ENCODE data around the gene SBF2. TPM values are rescaled to one million over a fixed set of nuclear protein-coding genes. Genes with fewer than 3 reads are reported as not detected.

Gene SBF2
- total RNA-seq, 1 donor from 2014 or later: 26.2 TPM

DNA sequence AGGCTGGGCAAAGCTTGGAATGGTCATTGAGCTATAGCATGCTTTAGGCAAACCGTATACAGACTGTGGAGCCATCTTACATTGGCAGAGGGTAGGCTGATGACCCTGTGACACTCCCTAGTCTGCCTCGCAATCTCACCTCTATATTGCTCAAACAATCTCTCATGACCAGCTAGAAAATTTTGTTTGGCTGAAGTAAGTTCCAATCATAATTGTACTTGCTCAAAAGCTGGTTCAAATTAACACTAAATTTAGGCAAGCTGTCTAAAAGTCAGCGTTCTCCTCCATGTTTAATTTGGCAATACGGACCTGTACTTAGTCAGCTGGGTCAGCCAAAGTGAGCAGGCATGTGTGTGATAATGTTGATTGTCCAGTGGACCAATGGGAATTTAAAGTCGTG, 497.2 kb downstream of the SBF2 start:
- TF ChIP-seq, protein P1, sequence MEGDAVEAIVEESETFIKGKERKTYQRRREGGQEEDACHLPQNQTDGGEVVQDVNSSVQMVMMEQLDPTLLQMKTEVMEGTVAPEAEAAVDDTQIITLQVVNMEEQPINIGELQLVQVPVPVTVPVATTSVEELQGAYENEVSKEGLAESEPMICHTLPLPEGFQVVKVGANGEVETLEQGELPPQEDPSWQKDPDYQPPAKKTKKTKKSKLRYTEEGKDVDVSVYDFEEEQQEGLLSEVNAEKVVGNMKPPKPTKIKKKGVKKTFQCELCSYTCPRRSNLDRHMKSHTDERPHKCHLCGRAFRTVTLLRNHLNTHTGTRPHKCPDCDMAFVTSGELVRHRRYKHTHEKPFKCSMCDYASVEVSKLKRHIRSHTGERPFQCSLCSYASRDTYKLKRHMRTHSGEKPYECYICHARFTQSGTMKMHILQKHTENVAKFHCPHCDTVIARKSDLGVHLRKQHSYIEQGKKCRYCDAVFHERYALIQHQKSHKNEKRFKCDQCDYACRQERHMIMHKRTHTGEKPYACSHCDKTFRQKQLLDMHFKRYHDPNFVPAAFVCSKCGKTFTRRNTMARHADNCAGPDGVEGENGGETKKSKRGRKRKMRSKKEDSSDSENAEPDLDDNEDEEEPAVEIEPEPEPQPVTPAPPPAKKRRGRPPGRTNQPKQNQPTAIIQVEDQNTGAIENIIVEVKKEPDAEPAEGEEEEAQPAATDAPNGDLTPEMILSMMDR (conservative IDR thresholded peaks at IDR 0.05; ENCODE audit: low read depth, low read length): no peak
- no peak overlapping the region for H3K4me3 ChIP-seq (ENCODE audit: low read depth, low read length)
- no peak for DNase-seq (ENCODE audit: low read depth)

DNA sequence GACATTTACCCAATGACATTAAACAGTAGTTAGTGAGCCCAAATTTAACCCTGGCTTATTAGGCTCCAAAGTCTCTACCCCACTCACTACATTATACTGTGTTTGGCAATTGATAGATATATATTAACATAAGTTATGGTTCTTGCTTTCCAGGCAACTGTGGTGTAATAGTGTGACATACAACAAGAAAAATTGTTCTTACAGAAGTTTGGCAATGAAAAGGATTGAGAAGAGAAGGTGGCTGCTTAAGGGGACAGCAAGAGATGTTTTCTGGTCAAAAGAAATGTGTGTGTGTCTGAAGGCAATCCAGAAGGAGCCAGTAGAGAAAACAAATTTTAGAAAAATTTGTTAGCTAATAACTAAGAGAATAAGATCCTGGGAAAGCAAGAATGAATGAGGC, 497.8 kb downstream of the SBF2 start:
- TF ChIP-seq, protein P1 (conservative IDR thresholded peaks at IDR 0.05; ENCODE audit: low read depth, low read length): no peak
- no peak for DNase-seq (ENCODE audit: low read depth)
- H3K4me3 ChIP-seq (ENCODE audit: low read depth, low read length): no peak overlapping the region

DNA sequence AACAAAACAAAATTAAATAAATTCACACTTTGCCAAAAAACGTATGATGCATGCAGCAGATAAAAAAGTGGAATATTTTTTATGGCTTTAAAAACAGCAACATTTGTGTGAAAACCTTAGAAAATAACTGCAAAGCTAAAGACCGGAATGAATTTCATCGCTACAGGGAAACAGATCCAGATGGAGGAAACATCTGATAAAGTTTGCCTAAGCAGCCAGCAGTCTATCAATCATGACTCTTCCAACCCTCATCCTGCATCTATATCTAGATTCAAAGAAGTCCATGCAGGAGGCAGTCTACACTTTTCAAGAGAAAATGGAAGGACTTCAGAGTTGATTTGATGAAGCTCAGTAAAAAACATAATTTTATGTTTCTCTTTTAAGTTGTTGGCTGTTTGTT, 503.3 kb downstream of the SBF2 start:
- no peak overlapping the region for H3K4me3 ChIP-seq (ENCODE audit: low read depth, low read length)
- TF ChIP-seq, protein P1 (conservative IDR thresholded peaks at IDR 0.05; ENCODE audit: low read depth, low read length): no peak
- DNase-seq (ENCODE audit: low read depth): no peak

DNA sequence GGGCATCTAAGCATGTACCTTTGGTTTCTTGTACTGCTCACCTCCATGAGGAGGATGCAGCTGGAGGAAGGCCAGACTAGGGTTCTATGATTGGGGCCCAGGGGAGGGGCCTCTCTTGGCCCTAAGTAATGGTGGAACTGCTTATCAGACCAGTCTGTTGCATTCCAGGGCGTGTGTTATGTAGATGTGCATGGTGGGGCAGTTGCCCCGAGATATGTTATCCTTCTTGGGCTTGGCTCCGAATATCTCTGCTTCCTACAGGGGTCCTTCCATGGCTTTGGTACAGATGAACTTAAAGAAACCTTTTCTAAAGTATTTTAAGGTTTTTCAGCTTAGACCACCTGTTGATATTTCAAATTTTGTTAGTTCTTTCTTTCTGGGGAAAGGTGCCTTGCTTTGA, 504.1 kb downstream of the SBF2 start:
- DNase-seq (ENCODE audit: low read depth): no peak
- TF ChIP-seq, protein P1 (conservative IDR thresholded peaks at IDR 0.05; ENCODE audit: low read depth, low read length): no peak
- no peak overlapping the region for H3K4me3 ChIP-seq (ENCODE audit: low read depth, low read length)

GRCh38 chr11:9787981-9788521, 506.0 kb downstream of the SBF2 start:
- TF ChIP-seq, protein P1 (conservative IDR thresholded peaks at IDR 0.05; ENCODE audit: low read depth, low read length): no peak
- DNase-seq (ENCODE audit: low read depth): peak; percentile 42
- H3K4me3 ChIP-seq (ENCODE audit: low read depth, low read length): no peak overlapping the region

DNA sequence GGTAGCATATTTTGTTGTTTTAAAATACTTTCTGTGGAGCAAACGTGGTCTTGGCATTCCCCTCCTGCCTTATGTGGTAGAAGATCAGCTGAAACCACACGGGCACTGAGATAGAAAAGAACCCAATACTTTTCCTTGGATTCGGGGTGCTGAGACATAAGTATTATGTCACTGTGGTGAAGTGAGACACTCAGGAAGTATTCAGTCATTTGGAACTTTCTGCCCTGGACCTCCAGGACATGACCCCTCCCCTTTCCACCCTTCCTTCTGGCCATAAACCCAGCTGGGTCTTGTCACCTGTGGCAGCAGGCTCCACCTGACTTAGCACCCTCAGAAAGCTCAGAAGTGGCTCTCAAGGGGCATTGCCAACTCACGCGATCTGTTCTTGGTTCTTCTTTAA, 506.8 kb downstream of the SBF2 start:
- TF ChIP-seq, protein P1 (conservative IDR thresholded peaks at IDR 0.05; ENCODE audit: low read depth, low read length): no peak

DNA sequence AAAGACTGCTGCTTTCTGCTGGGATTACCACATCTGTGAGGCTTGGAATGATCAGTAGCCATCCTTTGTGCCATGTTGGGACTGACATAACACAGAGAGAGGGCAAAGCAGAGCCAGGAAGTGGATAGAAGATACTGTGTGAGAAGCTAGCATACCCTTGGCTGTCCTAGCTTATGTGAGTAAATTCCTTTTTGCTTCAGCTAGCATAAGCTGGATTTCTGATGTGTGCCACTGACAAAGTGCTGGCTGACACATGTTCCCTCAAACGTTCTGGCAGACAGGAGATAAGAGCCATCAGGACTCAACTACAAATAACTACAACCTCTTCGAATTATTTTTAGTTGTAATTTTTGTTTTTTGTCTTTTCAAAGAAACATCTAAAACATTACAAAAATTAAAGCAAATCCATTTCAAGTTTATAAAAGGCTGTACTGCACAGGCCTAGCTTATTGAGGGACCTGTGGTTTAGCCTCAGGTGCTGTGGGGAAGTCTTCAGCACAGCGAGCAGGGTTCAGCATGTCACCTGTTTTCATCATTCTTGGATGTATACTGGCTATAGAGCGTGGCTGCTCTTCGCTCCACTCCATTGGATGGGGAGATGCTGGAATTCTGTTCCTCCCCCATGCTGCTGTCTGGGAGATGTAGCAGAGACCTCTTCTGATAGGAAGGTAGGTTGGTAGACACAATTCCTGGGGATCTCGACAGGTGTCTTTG, 509.3 kb downstream of the SBF2 start:
- no peak for DNase-seq (ENCODE audit: low read depth)
- TF ChIP-seq, protein P1 (conservative IDR thresholded peaks at IDR 0.05; ENCODE audit: low read depth, low read length): no peak
- no peak overlapping the region for H3K4me3 ChIP-seq (ENCODE audit: low read depth, low read length)

More for the DNA sequence above, 506.8 kb downstream of the SBF2 start:
- no peak for DNase-seq (ENCODE audit: low read depth)
- H3K4me3 ChIP-seq (ENCODE audit: low read depth, low read length): no peak overlapping the region

Measured in epithelial cell of proximal tubule (primary cell).